Keratinocyte (primary cell): ENCODE results near the gene HLA-DMA.

ENCODE experiments used
- EZH2 ChIP-seq: IDR thresholded peaks from one replicate; pipeline ENCODE4 v1.6.1; 2012; ENCODE audit warnings: inconsistent platforms, mild to moderate bottlenecking, low read length, moderate library complexity
- TF ChIP-seq, protein P1 (sequence below), 3 experiments: IDR thresholded peaks in 1 of 3; conservative IDR thresholded peaks in 1 of 3; optimal IDR thresholded peaks in 1 of 3; 2 replicates in 2 of 3; 3 replicates in 1 of 3; pipeline versions ENCODE3 to v1.5.1; 2011; ENCODE audit warnings: low read length in 3 of 3, mild to moderate bottlenecking in 3 of 3, moderate library complexity in 2 of 3, control low read depth in 1 of 3, inconsistent platforms in 1 of 3; ENCODE audit not compliant: insufficient read depth in 2 of 3; ENCODE audit errors: extremely low read depth in 1 of 3

- TF ChIP-seq, protein P1, sequence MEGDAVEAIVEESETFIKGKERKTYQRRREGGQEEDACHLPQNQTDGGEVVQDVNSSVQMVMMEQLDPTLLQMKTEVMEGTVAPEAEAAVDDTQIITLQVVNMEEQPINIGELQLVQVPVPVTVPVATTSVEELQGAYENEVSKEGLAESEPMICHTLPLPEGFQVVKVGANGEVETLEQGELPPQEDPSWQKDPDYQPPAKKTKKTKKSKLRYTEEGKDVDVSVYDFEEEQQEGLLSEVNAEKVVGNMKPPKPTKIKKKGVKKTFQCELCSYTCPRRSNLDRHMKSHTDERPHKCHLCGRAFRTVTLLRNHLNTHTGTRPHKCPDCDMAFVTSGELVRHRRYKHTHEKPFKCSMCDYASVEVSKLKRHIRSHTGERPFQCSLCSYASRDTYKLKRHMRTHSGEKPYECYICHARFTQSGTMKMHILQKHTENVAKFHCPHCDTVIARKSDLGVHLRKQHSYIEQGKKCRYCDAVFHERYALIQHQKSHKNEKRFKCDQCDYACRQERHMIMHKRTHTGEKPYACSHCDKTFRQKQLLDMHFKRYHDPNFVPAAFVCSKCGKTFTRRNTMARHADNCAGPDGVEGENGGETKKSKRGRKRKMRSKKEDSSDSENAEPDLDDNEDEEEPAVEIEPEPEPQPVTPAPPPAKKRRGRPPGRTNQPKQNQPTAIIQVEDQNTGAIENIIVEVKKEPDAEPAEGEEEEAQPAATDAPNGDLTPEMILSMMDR (optimal IDR thresholded peaks at IDR 0.05 in 1 of 3, IDR thresholded peaks at IDR 0.05 in 1 of 3, conservative IDR thresholded peaks at IDR 0.05 in 1 of 3; ENCODE audit: extremely low read depth in 1 of 3, insufficient read depth in 2 of 3, low read length in 3 of 3) = no peak
- TF ChIP-seq EZH2 = no peak
Observed at GRCh38 chr6:32979720-32980487, 27.0 kb upstream of the HLA-DMA start.
